Pons (tissue), 1 donor: ENCODE data around the gene NR0B2.
"Not testable (repeated sequence)": the region's sequence is repeated elsewhere in the genome, so short reads cannot be mapped to it uniquely, and the experiment has no call there.

Experiments
- DNase-seq: peaks from one replicate; pipeline ENCODE4 v3.0.0-alpha.2; 2016; ENCODE audit warnings: low spot score

Gene NR0B2

GRCh38 chr1:26888231-26888630 lies 25.5 kb downstream of the NR0B2 start:
- no peak for DNase-seq

- DNase-seq, result no peak
These were observed 26.6 kb downstream of the NR0B2 start for GRCh38 chr1:26887125-26887524.

- no peak for DNase-seq
These were observed 30.9 kb downstream of the NR0B2 start for GRCh38 chr1:26882696-26883463.

- not testable (repeated sequence) for DNase-seq
These were observed 32.2 kb downstream of the NR0B2 start for GRCh38 chr1:26881611-26882010.

- DNase-seq, result no peak
These were observed 34.0 kb downstream of the NR0B2 start for GRCh38 chr1:26879793-26880192.

- no peak for DNase-seq
These were observed 36.4 kb downstream of the NR0B2 start for GRCh38 chr1:26877326-26877725.

- DNase-seq, result no peak
These were observed 38.9 kb downstream of the NR0B2 start for GRCh38 chr1:26874896-26875295.

- not testable (repeated sequence) for DNase-seq
These were observed 40.7 kb downstream of the NR0B2 start for GRCh38 chr1:26873097-26873496.

- peak; percentile 96 for DNase-seq
These were observed 48.9 kb downstream of the NR0B2 start for GRCh38 chr1:26864610-26865480.

GRCh38 chr1:26863685-26864077 lies 50.1 kb downstream of the NR0B2 start:
- DNase-seq, result no peak

GRCh38 chr1:26862781-26863684 lies 50.7 kb downstream of the NR0B2 start, which contains the start of gene SFN:
Gene SFN, plus strand, starts transcription at chr1:26863149. Its CDS starts 64 bp downstream, at chr1:26863213.
- DNase-seq, result no peak

GRCh38 chr1:26861889-26862378 lies 51.8 kb downstream of the NR0B2 start:
- DNase-seq, result no peak
